GM11168 (cell line): Measurements from ENCODE around the gene DDR2.
"Not testable (repeated sequence)": the region's sequence is repeated elsewhere in the genome, so short reads cannot be mapped to it uniquely, and the experiment has no call there.

Experiments used
- in situ Hi-C: fragments of 300-500 bp; cut with MboI; formaldehyde crosslinking; loops from one replicate; pipeline ENCODE4 v1.12.0; 2022; ENCODE audit warnings: low sequenced_read_pairs; ENCODE audit not compliant: unreplicated experiment

Gene DDR2

GRCh38 chr1:162807503-162807902 is 175.2 kb downstream of the DDR2 start:
- in situ Hi-C loops, result not testable (repeated sequence)

- in situ Hi-C loops, result not testable (repeated sequence)
Measured at GRCh38 chr1:162812357-162812756, 180.1 kb downstream of the DDR2 start.

- in situ Hi-C loops, result not testable (repeated sequence)
Measured at GRCh38 chr1:162818136-162818535, 185.9 kb downstream of the DDR2 start.

GRCh38 chr1:162818666-162819065 is 186.4 kb downstream of the DDR2 start:
- in situ Hi-C loops, result not testable (repeated sequence)

- in situ Hi-C loops, result no loop called here
Measured at GRCh38 chr1:162822391-162823200, 190.3 kb downstream of the DDR2 start.

- in situ Hi-C loops, result no loop called here
Measured at GRCh38 chr1:162823231-162823630, 191.0 kb downstream of the DDR2 start.

GRCh38 chr1:162823771-162824525 is 191.7 kb downstream of the DDR2 start:
- in situ Hi-C loops, result no loop called here

GRCh38 chr1:162829268-162829667 is 197.0 kb downstream of the DDR2 start:
- in situ Hi-C loops, result no loop called here

DNA sequence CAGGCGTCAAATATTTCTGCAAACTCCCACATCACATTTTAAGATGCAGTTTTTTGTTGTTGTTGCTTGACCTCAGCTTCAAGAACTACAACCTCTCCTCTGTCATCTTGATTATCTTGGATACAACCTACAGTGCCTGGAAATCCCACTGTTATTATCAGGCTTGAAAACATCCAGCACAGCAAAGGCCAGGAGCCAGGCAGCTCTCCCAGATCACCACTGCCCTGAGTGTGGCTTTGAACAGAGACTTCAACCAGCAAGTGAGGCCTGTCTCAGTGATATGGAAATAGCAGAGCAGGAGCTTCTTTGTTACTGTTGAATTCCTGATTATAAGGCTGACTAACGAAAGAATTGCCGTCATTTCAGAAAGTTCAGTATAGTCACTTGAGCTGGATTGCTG is 200.2 kb downstream of the DDR2 start:
- in situ Hi-C loops, result no loop called here

- in situ Hi-C loops, result no loop called here
Measured at GRCh38 chr1:162835157-162835899, 203.1 kb downstream of the DDR2 start.
